A549 (cell line): ENCODE data around the gene FOXJ3. TPM values are rescaled to one million over a fixed set of nuclear protein-coding genes. Genes with fewer than 3 reads are reported as not detected.
A peak's percentile ranks its signal among the peaks of the same experiment; 100 is the strongest.

ENCODE experiments used
- ATAC-seq, 2 experiments: fragments of 200-7000 bp in 1 of 2; fragments of >200 bp in 1 of 2; cut with Nextera tagmentation in 1 of 2; cut with Tn5 transposase in 1 of 2; 3 replicates each; pipeline versions ENCODE4 v1.8.0 to v1.9.1; 2018 to 2020; ENCODE audit warnings: mild to moderate bottlenecking in 1 of 2, moderate library complexity in 1 of 2
- CTCF ChIA-PET: fragments of 300-600 bp; sonication (Branson Sonifier 250); formaldehyde crosslinking; extraction: SDS; loops from one replicate; lab custom pipeline; 2021; ENCODE audit warnings: antibody characterized with exemption, inconsistent platforms; lab: Yijun Ruan, JAX
- POLR2A ChIA-PET: fragments of 350-600 bp; formaldehyde crosslinking; extraction: SDS; loops from one replicate; lab custom pipeline; 2021; ENCODE audit warnings: antibody characterized with exemption, inconsistent platforms; lab: Yijun Ruan, JAX
- DNase-seq, 2 experiments: peaks; one replicate each; pipeline versions ENCODE4 v3.0.0 to v3.0.0-alpha.2; 2011 to 2016; ENCODE audit warnings: low read depth in 1 of 2, low spot score in 1 of 2
- FAIRE-seq: peaks from 2 replicates; lab custom pipeline; 2011; peaks lifted over from hg19 to GRCh38; lab: Jason Lieb, UNC
- H3K27ac ChIP-seq, 2 experiments: fragments of >200 bp; sonication (Bioruptor Twin); formaldehyde crosslinking; 3 replicates each; pipeline ENCODE4 v1.5.1; 2016 to 2017
- H3K4me1 ChIP-seq: fragments of >200 bp; sonication (Bioruptor Twin); formaldehyde crosslinking; 3 replicates; pipeline ENCODE4 v1.6.1; 2016
- H3K4me2 ChIP-seq: fragments of >200 bp; sonication (Bioruptor Twin); formaldehyde crosslinking; 3 replicates; pipeline ENCODE4 v1.6.1; 2016
- H3K4me3 ChIP-seq: fragments of >200 bp; sonication (Bioruptor Twin); formaldehyde crosslinking; 3 replicates; pipeline ENCODE4 v1.5.1; 2016
- H3K9me3 ChIP-seq: fragments of >200 bp; sonication (Bioruptor Twin); formaldehyde crosslinking; 3 replicates; pipeline ENCODE4 v1.6.1; 2016
- BHLHE40 ChIP-seq: IDR thresholded peaks from 2 replicates; pipeline ENCODE4 v1.6.1; 2012; ENCODE audit warnings: low read depth, low read length, inconsistent platforms
- CBX2 ChIP-seq: fragments of 200-600 bp; sonication (generic); IDR thresholded peaks from 2 replicates; pipeline ENCODE4 v1.6.1; 2016; ENCODE audit warnings: low read depth, mild to moderate bottlenecking, borderline replicate concordance
- CBX8 ChIP-seq: fragments of 200-600 bp; sonication (generic); IDR thresholded peaks from 2 replicates; pipeline ENCODE4 v1.6.1; 2016
- EHMT2 ChIP-seq: fragments of 200-600 bp; sonication (generic); IDR thresholded peaks from 2 replicates; pipeline ENCODE4 v1.6.1; 2016; ENCODE audit warnings: antibody characterized with exemption, low read depth, mild to moderate bottlenecking, moderate library complexity
- FOSB ChIP-seq: fragments of 250-450 bp; sonication (Bioruptor Pico); IDR thresholded peaks from 2 replicates; pipeline ENCODE4 v1.5.0; 2020; ENCODE audit warnings: mild to moderate bottlenecking, moderate library complexity
- HDAC2 ChIP-seq: fragments of 200-600 bp; sonication (generic); IDR thresholded peaks from 2 replicates; pipeline ENCODE4 v1.6.1; 2016
- HES2 ChIP-seq: fragments of >200 bp; sonication (Bioruptor Twin); formaldehyde crosslinking; IDR thresholded peaks from 2 replicates; pipeline ENCODE4 v1.6.1; 2016
- HOXA7 ChIP-seq: fragments of 250-450 bp; sonication (Bioruptor Pico); IDR thresholded peaks from 2 replicates; pipeline ENCODE4 v1.5.0; 2020; ENCODE audit warnings: mild to moderate bottlenecking, moderate library complexity
- HOXB13 ChIP-seq: fragments of 250-450 bp; sonication (Bioruptor Pico); IDR thresholded peaks from 2 replicates; pipeline ENCODE4 v1.5.0; 2020; ENCODE audit warnings: low read depth, mild to moderate bottlenecking, moderate library complexity
- HOXB5 ChIP-seq: fragments of 250-450 bp; sonication (Bioruptor Pico); IDR thresholded peaks from 2 replicates; pipeline ENCODE4 v1.5.0; 2020; ENCODE audit warnings: mild to moderate bottlenecking, moderate library complexity
- JUN ChIP-seq, 2 experiments: fragments of >200 bp; sonication (Bioruptor Twin); formaldehyde crosslinking; IDR thresholded peaks; 2 replicates in 1 of 2; 3 replicates in 1 of 2; pipeline ENCODE4 v1.6.1; 2016 to 2017
- KDM1A ChIP-seq: fragments of 200-600 bp; sonication (generic); IDR thresholded peaks from 2 replicates; pipeline ENCODE4 v1.6.1; 2016; ENCODE audit warnings: low read depth, mild to moderate bottlenecking
- KDM5A ChIP-seq: fragments of 200-600 bp; sonication (generic); IDR thresholded peaks from 2 replicates; pipeline ENCODE4 v1.6.1; 2016; ENCODE audit warnings: antibody characterized with exemption, mild to moderate bottlenecking
- MAFK ChIP-seq: fragments of 450-650 bp; IDR thresholded peaks from 2 replicates; pipeline ENCODE4 v1.6.1; 2014; ENCODE audit not compliant: partially characterized antibody
- RAD21 ChIP-seq, 2 experiments: fragments of >200 bp in 1 of 2; sonication (Bioruptor Twin) in 1 of 2; formaldehyde crosslinking in 1 of 2; IDR thresholded peaks in 1 of 2; conservative IDR thresholded peaks in 1 of 2; 2 replicates in 1 of 2; 3 replicates in 1 of 2; pipeline ENCODE4 v1.6.1; 2012 to 2018; ENCODE audit warnings: inconsistent platforms in 1 of 2
- RCOR1 ChIP-seq: fragments of 150-350 bp; IDR thresholded peaks from 2 replicates; pipeline ENCODE4 v1.6.1; 2014; ENCODE audit warnings: antibody characterized with exemption, low read length, low read depth
- RNF2 ChIP-seq: fragments of 200-600 bp; sonication (generic); IDR thresholded peaks from 2 replicates; pipeline ENCODE4 v1.6.1; 2016; ENCODE audit warnings: low read depth, mild to moderate bottlenecking, antibody characterized with exemption, moderate library complexity, borderline replicate concordance
- USF2 ChIP-seq: fragments of 450-650 bp; IDR thresholded peaks from 2 replicates; pipeline ENCODE4 v1.6.1; 2014; ENCODE audit warnings: antibody characterized with exemption
- ZFP36 ChIP-seq: fragments of 450-650 bp; IDR thresholded peaks from 2 replicates; pipeline ENCODE4 v1.6.1; 2014; ENCODE audit warnings: borderline replicate concordance; ENCODE audit not compliant: partially characterized antibody
- WGBS: methylation state at CpG from one replicate; pipeline ENCODE4 v1.1.6; 2017; ENCODE audit errors: missing lambda C conversion rate; 5-methylcytosine and 5-hydroxymethylcytosine counted together
- polyA plus RNA-seq, 4 experiments: library from polyadenylated mRNA; depleted of rRNA in 3 of 4; stranded (reverse); fragments of >200 nt; fragmentation: RNase III in 1 of 4; extraction: RNeasy Plus Mini Kit Qiagen cat#74134 plus additional on column Dnase treatment in 1 of 4; gene quantifications; 2 replicates in 3 of 4; 3 replicates in 1 of 4; pipeline ENCODE4 v1.2.3, GENCODE V29; 2011 to 2017
- TF ChIP-seq, protein P1 (sequence below): IDR thresholded peaks from 2 replicates; pipeline ENCODE4 v1.6.1; 2012

The FOXJ3 gene
- polyA plus RNA-seq, 2 of the 4 experiments (the other 2 are of a cell fraction), result 16.8 to 45.0 TPM

DNA sequence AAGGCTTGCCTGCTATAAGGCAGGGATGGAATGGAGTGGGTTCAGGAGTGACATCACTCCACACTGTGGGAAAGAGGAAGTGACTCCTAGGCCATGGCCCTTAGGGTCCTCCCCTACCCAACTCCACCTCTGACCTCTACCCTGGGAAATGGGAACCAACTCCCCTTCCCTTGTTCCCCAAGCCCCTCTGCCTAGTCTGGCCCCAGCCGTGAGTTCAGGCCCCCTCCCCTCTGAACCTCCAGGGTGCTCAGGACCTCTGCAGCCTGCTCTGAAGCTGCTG, 166.7 kb downstream of the FOXJ3 start:
- DNase-seq, result no peak
- no peak overlapping the region for H3K4me2 ChIP-seq
- CTCF ChIA-PET, result interaction anchor here (1.3 to 9.0 kb wide), 2 partner anchors 9 to 20 kb away, joined by 3 to 70 read pairs; no protein-coding TSS in a partner anchor
- peaks cover 27% of the 10 kb centered on the region for H3K4me1 ChIP-seq
- H3K4me3 ChIP-seq, result no peak overlapping the region
- TF ChIP-seq RNF2 (no peak), HES2 (no peak), MAFK (no peak), HDAC2 (no peak), RAD21 (conservative IDR thresholded peaks at IDR 0.05 in 1 of 2, IDR thresholded peaks at IDR 0.05 in 1 of 2) (no peak), ZFP36 (no peak), BHLHE40 (no peak), EHMT2 (no peak), HOXA7 (no peak), FOSB (CRISPR knock-in tag) (no peak), RCOR1 (no peak), USF2 (no peak), CBX8 (no peak), HOXB5 (no peak)
- WGBS, result 71% methylated on average over 1 of the region's 1 CpG
- no peaks in the 10 kb centered on the region for H3K9me3 ChIP-seq
- no peak for FAIRE-seq
- H3K27ac ChIP-seq, result no peak overlapping the region
- ATAC-seq, result 0 out of 6 replicates have a peak, but pooled peaks of 1 of the 2 experiments have one; percentile 18
- POLR2A ChIA-PET, result no interaction called here

GRCh38 chr1:42167611-42168390, 167.2 kb downstream of the FOXJ3 start:
- ChIA-PET POLR2A (no interaction called here), CTCF (interaction anchor here (1.3 to 9.0 kb wide), 2 partner anchors 10 to 20 kb away, joined by 3 to 70 read pairs; no protein-coding TSS in a partner anchor)
- ATAC-seq (no peak), DNase-seq (no peak), FAIRE-seq (no peak)
- TF ChIP-seq RCOR1, result no peak
- TF ChIP-seq JUN (IDR thresholded peaks at IDR 0.05), result no peak
- no peak for TF ChIP-seq USF2
- TF ChIP-seq FOSB (CRISPR knock-in tag), result no peak
- no peak for TF ChIP-seq HOXB13 (CRISPR knock-in tag)
- Histone ChIP-seq H3K27ac (no peak overlapping the region), H3K4me1 (peaks cover 27% of the 10 kb centered on the region), H3K4me3 (no peak overlapping the region), H3K4me2 (no peak overlapping the region), H3K9me3 (no peaks in the 10 kb centered on the region)
- 92% methylated on average over 17 of the region's 21 CpGs for WGBS

- peak; percentile 59 to 83 for DNase-seq
- H3K9me3 ChIP-seq, result peaks cover 3% of the 10 kb centered on the region; the same call in 1 of the 3 replicates
- TF ChIP-seq CBX2 (no peak), HDAC2 (no peak), RAD21 (conservative IDR thresholded peaks at IDR 0.05 in 1 of 2, IDR thresholded peaks at IDR 0.05 in 1 of 2) (no peak), HES2 (no peak), RCOR1 (no peak), KDM5A (no peak), KDM1A (no peak)
- TF ChIP-seq, protein P1, sequence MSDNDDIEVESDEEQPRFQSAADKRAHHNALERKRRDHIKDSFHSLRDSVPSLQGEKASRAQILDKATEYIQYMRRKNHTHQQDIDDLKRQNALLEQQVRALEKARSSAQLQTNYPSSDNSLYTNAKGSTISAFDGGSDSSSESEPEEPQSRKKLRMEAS, result no peak
- TF ChIP-seq, all 56 proteins: peak for 0
- Histone ChIP-seq H3K4me1 (peaks cover 27% of the 10 kb centered on the region), H3K4me2 (peak overlapping the region; percentile 61), H3K4me3 (no peak overlapping the region), H3K27ac (peak overlapping the region in 1 of 2 experiments; percentile 64; a peak in 3 of 6 replicates)
- FAIRE-seq (no peak), ATAC-seq (peak; percentile 64 to 84)
- ChIA-PET CTCF (interaction anchor here (1.8 to 8.4 kb wide), 2 partner anchors 8 to 19 kb away, joined by 7 to 56 read pairs; no protein-coding TSS in a partner anchor), POLR2A (no interaction called here)
- WGBS, result 0% methylated on average over 1 of the region's 12 CpGs
These were observed 169.4 kb downstream of the FOXJ3 start for GRCh38 chr1:42165511-42166210.
